Heart left ventricle (tissue), 13 donors: ENCODE measurements around the gene CRY1.

Experiments
- POLR2A ChIP-seq, 2 donors: fragments of 450-650 bp; IDR thresholded peaks; one replicate each; pipeline ENCODE4 v1.6.1; 2017; ENCODE audit warnings: antibody characterized with exemption in 2 of 2, mild to moderate bottlenecking in 2 of 2, moderate library complexity in 2 of 2
- TF ChIP-seq, protein P1 (sequence below), 12 donors: fragments of 200-600 bp; sonication (generic) in 4 of 12; IDR thresholded peaks; one replicate each; pipeline versions ENCODE4 v1.5.0 to v1.8.0; 2018 to 2022; ENCODE audit warnings: antibody characterized with exemption in 12 of 12, mild to moderate bottlenecking in 5 of 12
- donor health status: ischemic (EF 13 %, LVEDD 7.1; RV severe dilation, severe dysfunction).
- donor health status: DM: no; HTN: yes; CAD: no.
- donor health status: DM: no; HTN: no; CAD: no.
- donor health status: ischemic (EF 25% LVEDD 6.9; RV normal size, moderate dysfunction).
- donor health status: ischemic (EF 25% LVEDD 5.7; RV mildly dilated, moderate dysfunction).
- donor health status: ischemic (EF 35%, LVEDD 5.7; RV mildly dilated, moderate dysfunction).
- donor health status: nonischemic (EF 11% LVEDD 7.7; RV severe dilation, severe dysfunction).
- donor health status: DM: yes; HTN: yes; CAD: no.
- donor health status: PGD.
- donor health status: ischemic (EF 29% LVEDD 5.4; RV normal size, mild dysfunction).
- donor health status: nonischemic (EF 23%, LVEDD 6.1; RV moderate dilation, normal function).

- TF ChIP-seq, protein P1, sequence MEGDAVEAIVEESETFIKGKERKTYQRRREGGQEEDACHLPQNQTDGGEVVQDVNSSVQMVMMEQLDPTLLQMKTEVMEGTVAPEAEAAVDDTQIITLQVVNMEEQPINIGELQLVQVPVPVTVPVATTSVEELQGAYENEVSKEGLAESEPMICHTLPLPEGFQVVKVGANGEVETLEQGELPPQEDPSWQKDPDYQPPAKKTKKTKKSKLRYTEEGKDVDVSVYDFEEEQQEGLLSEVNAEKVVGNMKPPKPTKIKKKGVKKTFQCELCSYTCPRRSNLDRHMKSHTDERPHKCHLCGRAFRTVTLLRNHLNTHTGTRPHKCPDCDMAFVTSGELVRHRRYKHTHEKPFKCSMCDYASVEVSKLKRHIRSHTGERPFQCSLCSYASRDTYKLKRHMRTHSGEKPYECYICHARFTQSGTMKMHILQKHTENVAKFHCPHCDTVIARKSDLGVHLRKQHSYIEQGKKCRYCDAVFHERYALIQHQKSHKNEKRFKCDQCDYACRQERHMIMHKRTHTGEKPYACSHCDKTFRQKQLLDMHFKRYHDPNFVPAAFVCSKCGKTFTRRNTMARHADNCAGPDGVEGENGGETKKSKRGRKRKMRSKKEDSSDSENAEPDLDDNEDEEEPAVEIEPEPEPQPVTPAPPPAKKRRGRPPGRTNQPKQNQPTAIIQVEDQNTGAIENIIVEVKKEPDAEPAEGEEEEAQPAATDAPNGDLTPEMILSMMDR (IDR thresholded peaks at IDR 0.05) = peak; percentile 47 to 80 (median 68)
- TF ChIP-seq POLR2A (IDR thresholded peaks at IDR 0.05) = no peak
These were observed 1.2 kb downstream of the CRY1 start for GRCh38 chr12:107091989-107092641.
